Measurements from ENCODE around the gene ZNF253.

The ZNF253 gene

GRCh38 chr19:19937403-19937802 is 71.7 kb downstream of the ZNF253 start:
- Histone ChIP-seq H3K9ac (ENCODE audit: low read depth in 1 of 2, low read length in 2 of 2) (no peak overlapping the region), H3K27ac (ENCODE audit: low read depth in 2 of 2, low read length in 2 of 2) (no peak overlapping the region), H3K36me3 (ENCODE audit: control insufficient read depth in 2 of 2, insufficient read depth in 2 of 2, low read length in 2 of 2) (peaks cover 5 to 10% of the 10 kb centered on the region in 2 donors), H3K27me3 (ENCODE audit: control insufficient read depth in 2 of 2, insufficient read depth in 2 of 2, low read length in 2 of 2) (no peaks in the 10 kb centered on the region), H3K4me1 (ENCODE audit: control insufficient read depth in 2 of 2, insufficient read depth in 2 of 2, low read length in 2 of 2) (no peaks in the 10 kb centered on the region), H3K4me3 (ENCODE audit: low read length in 2 of 2) (no peak overlapping the region), H3K9me3 (ENCODE audit: control insufficient read depth in 2 of 2, low read length in 2 of 2) (peaks cover 26 to 31% of the 10 kb centered on the region in 2 donors)

- no peak overlapping the region for H3K4me3 ChIP-seq (ENCODE audit: low read length in 2 of 2)
- no peak overlapping the region for H3K27ac ChIP-seq (ENCODE audit: low read depth in 2 of 2, low read length in 2 of 2)
- peaks cover under 1 to 6% of the 10 kb centered on the region in 2 donors for H3K36me3 ChIP-seq (ENCODE audit: control insufficient read depth in 2 of 2, insufficient read depth in 2 of 2, low read length in 2 of 2)
- peaks cover 21 to 22% of the 10 kb centered on the region in 2 donors for H3K9me3 ChIP-seq (ENCODE audit: control insufficient read depth in 2 of 2, low read length in 2 of 2)
- H3K9ac ChIP-seq (ENCODE audit: low read depth in 1 of 2, low read length in 2 of 2) = no peak overlapping the region
- no peaks in the 10 kb centered on the region for H3K4me1 ChIP-seq (ENCODE audit: control insufficient read depth in 2 of 2, insufficient read depth in 2 of 2, low read length in 2 of 2)
- H3K27me3 ChIP-seq (ENCODE audit: control insufficient read depth in 2 of 2, insufficient read depth in 2 of 2, low read length in 2 of 2) = no peaks in the 10 kb centered on the region
Measured at GRCh38 chr19:19938449-19938848, 72.8 kb downstream of the ZNF253 start.

- H3K27me3 ChIP-seq (ENCODE audit: control insufficient read depth in 2 of 2, insufficient read depth in 2 of 2, low read length in 2 of 2) = no peaks in the 10 kb centered on the region
Measured at GRCh38 chr19:19943848-19944582, 78.3 kb downstream of the ZNF253 start.

More at GRCh38 chr19:19943848-19944582, 78.3 kb downstream of the ZNF253 start:
- Histone ChIP-seq H3K9me3 (ENCODE audit: control insufficient read depth in 2 of 2, low read length in 2 of 2) (peaks cover 0 to 2% of the 10 kb centered on the region in 2 donors), H3K4me3 (ENCODE audit: low read length in 2 of 2) (no peak overlapping the region), H3K27ac (ENCODE audit: low read depth in 2 of 2, low read length in 2 of 2) (no peak overlapping the region), H3K36me3 (ENCODE audit: control insufficient read depth in 2 of 2, insufficient read depth in 2 of 2, low read length in 2 of 2) (no peaks in the 10 kb centered on the region), H3K9ac (ENCODE audit: low read depth in 1 of 2, low read length in 2 of 2) (no peak overlapping the region), H3K4me1 (ENCODE audit: control insufficient read depth in 2 of 2, insufficient read depth in 2 of 2, low read length in 2 of 2) (no peaks in the 10 kb centered on the region)
